Activated CD4-positive, alpha-beta T cell treated with anti-CD3 and anti-CD28 coated beads, Interleukin-2, amount 10 ng/mL, durations not matched to agents 24 days and 14 days (primary cell): ENCODE results near the gene ISY1. TPM values are rescaled to one million over a fixed set of nuclear protein-coding genes. Genes with fewer than 3 reads are reported as not detected.
A peak's percentile ranks its signal among the peaks of the same experiment; 100 is the strongest.
"Not testable (repeated sequence)": the region's sequence is repeated elsewhere in the genome, so short reads cannot be mapped to it uniquely, and the experiment has no call there.

ENCODE experiments used
- DNase-seq: peaks from one replicate; pipeline ENCODE4 v3.0.0; 2022
- H3K27ac Mint-ChIP-seq: one replicate; pipeline ENCODE4 v1.8.0; 2022; ENCODE audit warnings: mild to moderate bottlenecking, mixed read lengths
- H3K27me3 Mint-ChIP-seq: one replicate; pipeline ENCODE4 v1.8.0; 2022; ENCODE audit warnings: mixed read lengths
- H3K36me3 Mint-ChIP-seq: one replicate; pipeline ENCODE4 v1.8.0; 2022; ENCODE audit warnings: low read depth, mild to moderate bottlenecking, mixed read lengths
- H3K4me1 Mint-ChIP-seq: one replicate; pipeline ENCODE4 v1.8.0; 2021; ENCODE audit warnings: mixed read lengths
- H3K4me3 Mint-ChIP-seq: one replicate; pipeline ENCODE4 v1.8.0; 2022; ENCODE audit warnings: mild to moderate bottlenecking, moderate library complexity, mixed read lengths
- H3K9me3 Mint-ChIP-seq: one replicate; pipeline ENCODE4 v1.8.0; 2021; ENCODE audit warnings: mixed read lengths
- intact Hi-C: fragments of 100-400 bp; cut with micrococcal nuclease; formaldehyde crosslinking; loops from one replicate; pipeline ENCODE4 v1.15.1; 2023
- total RNA-seq: library from RNA; stranded (reverse); gene quantifications from 2 replicates; pipeline ENCODE4 v1.2.3, GENCODE V29; 2022

Gene ISY1
- total RNA-seq, 1 donor from 2014 or later: 83.7 TPM

- Mint-ChIP-seq H3K4me1 (peaks cover 47% of the 10 kb centered on the region), H3K27ac (peak overlapping the region; percentile 26)
Measured at GRCh38 chr3:129105862-129106261, 55.0 kb downstream of the ISY1 start.

GRCh38 chr3:129104498-129105079, 56.3 kb downstream of the ISY1 start:
- H3K4me1 Mint-ChIP-seq: peaks cover 47% of the 10 kb centered on the region
- H3K9me3 Mint-ChIP-seq: no peaks in the 10 kb centered on the region
- intact Hi-C loops: no loop called here

More at GRCh38 chr3:129105862-129106261, 55.0 kb downstream of the ISY1 start:
- no peak overlapping the region for H3K4me3 Mint-ChIP-seq
- DNase-seq: no peak
- H3K27me3 Mint-ChIP-seq: no peaks in the 10 kb centered on the region
- H3K36me3 Mint-ChIP-seq: peaks cover 45% of the 10 kb centered on the region
- intact Hi-C loops: no loop called here
- H3K9me3 Mint-ChIP-seq: no peaks in the 10 kb centered on the region

GRCh38 chr3:129104051-129104450, 56.8 kb downstream of the ISY1 start:
- Mint-ChIP-seq H3K4me1 (peaks cover 47% of the 10 kb centered on the region), H3K9me3 (no peaks in the 10 kb centered on the region), H3K4me3 (no peak overlapping the region), H3K27ac (peak overlapping the region; percentile 60), H3K36me3 (peaks cover 39% of the 10 kb centered on the region), H3K27me3 (no peaks in the 10 kb centered on the region)
- intact Hi-C loops: no loop called here
- no peak for DNase-seq

More at GRCh38 chr3:129104498-129105079, 56.3 kb downstream of the ISY1 start:
- H3K36me3 Mint-ChIP-seq: peaks cover 39% of the 10 kb centered on the region
- H3K27ac Mint-ChIP-seq: peak overlapping the region; percentile 60
- no peak for DNase-seq
- H3K4me3 Mint-ChIP-seq: no peak overlapping the region
- H3K27me3 Mint-ChIP-seq: no peaks in the 10 kb centered on the region

DNA sequence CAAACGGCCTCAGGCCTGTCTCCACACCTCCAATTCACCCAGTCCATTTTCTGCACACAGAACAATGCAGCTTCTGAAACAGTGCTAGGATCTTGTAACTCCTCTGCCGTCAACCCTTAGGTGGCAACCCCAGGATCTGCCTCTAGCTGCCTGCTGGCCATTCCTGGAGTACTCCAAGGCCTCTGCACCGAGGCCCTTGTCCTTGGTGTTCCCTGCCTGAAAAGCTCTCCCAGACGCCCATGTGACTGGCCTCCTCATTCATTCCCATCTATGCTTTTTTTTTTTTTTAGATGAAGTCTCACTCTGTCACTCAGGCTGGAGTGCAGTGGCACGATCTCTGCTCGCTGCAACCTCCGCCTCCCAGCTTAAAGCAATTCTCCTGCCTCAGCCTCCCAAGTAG, 57.6 kb downstream of the ISY1 start:
- H3K36me3 Mint-ChIP-seq: peaks cover 36% of the 10 kb centered on the region
- H3K4me1 Mint-ChIP-seq: peaks cover 46% of the 10 kb centered on the region
- H3K9me3 Mint-ChIP-seq: no peaks in the 10 kb centered on the region
- no peak overlapping the region for H3K4me3 Mint-ChIP-seq
- H3K27ac Mint-ChIP-seq: peak overlapping the region; percentile 60
- DNase-seq: no peak
- no peaks in the 10 kb centered on the region for H3K27me3 Mint-ChIP-seq
- intact Hi-C loops: no loop called here

- intact Hi-C loops: no loop called here
- Mint-ChIP-seq H3K27me3 (no peaks in the 10 kb centered on the region), H3K4me1 (peaks cover 45% of the 10 kb centered on the region), H3K9me3 (no peaks in the 10 kb centered on the region), H3K4me3 (no peak overlapping the region), H3K36me3 (peaks cover 41% of the 10 kb centered on the region), H3K27ac (peak overlapping the region; percentile 69)
- no peak for DNase-seq
Measured at GRCh38 chr3:129101370-129102138, 59.3 kb downstream of the ISY1 start.

- H3K9me3 Mint-ChIP-seq: no peaks in the 10 kb centered on the region
- H3K27ac Mint-ChIP-seq: no peak overlapping the region
- no peaks in the 10 kb centered on the region for H3K27me3 Mint-ChIP-seq
- no peak for DNase-seq
- H3K36me3 Mint-ChIP-seq: peaks cover 45% of the 10 kb centered on the region
- no peak overlapping the region for H3K4me3 Mint-ChIP-seq
- intact Hi-C loops: no loop called here
- peaks cover 48% of the 10 kb centered on the region for H3K4me1 Mint-ChIP-seq
Measured at GRCh38 chr3:129100274-129100673, 60.6 kb downstream of the ISY1 start.

DNA sequence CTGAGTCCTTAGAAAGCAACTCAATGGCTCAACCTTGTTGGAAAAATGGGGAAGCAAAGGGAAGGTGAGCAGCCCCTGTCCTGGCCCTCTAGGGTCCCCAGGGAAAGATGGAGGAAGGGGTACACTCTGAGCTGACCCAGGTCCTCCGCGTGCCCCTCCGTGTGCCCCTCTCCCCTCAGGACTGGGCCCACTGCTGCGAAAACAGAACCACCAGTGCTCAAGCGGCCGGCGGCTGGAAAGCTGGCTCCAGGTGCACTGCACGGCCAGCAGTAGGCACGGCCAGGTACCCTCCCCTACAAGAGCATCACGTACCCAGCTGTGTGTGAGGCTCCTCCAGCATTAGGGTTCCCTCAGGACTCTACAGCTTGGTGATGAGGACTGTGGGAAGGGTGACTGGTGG, 65.6 kb downstream of the ISY1 start:
- Mint-ChIP-seq H3K27me3 (no peaks in the 10 kb centered on the region), H3K9me3 (no peaks in the 10 kb centered on the region), H3K4me1 (peaks cover 21% of the 10 kb centered on the region), H3K36me3 (peaks cover 36% of the 10 kb centered on the region), H3K4me3 (no peak overlapping the region), H3K27ac (no peak overlapping the region)
- intact Hi-C loops: no loop called here
- no peak for DNase-seq

- H3K4me1 Mint-ChIP-seq, H3K27ac Mint-ChIP-seq, DNase-seq, H3K9me3 Mint-ChIP-seq, intact Hi-C loops, H3K27me3 Mint-ChIP-seq, H3K4me3 Mint-ChIP-seq: not testable (repeated sequence)
- H3K36me3 Mint-ChIP-seq: peaks cover 12% of the 10 kb centered on the region
Measured at GRCh38 chr3:129088312-129088711, 72.6 kb downstream of the ISY1 start.

GRCh38 chr3:129087904-129088303, 73.0 kb downstream of the ISY1 start:
- DNase-seq: peak; percentile 71
- intact Hi-C loops, H3K27ac Mint-ChIP-seq, H3K4me1 Mint-ChIP-seq, H3K4me3 Mint-ChIP-seq, H3K9me3 Mint-ChIP-seq, H3K27me3 Mint-ChIP-seq: not testable (repeated sequence)
- peaks cover 12% of the 10 kb centered on the region for H3K36me3 Mint-ChIP-seq

DNA sequence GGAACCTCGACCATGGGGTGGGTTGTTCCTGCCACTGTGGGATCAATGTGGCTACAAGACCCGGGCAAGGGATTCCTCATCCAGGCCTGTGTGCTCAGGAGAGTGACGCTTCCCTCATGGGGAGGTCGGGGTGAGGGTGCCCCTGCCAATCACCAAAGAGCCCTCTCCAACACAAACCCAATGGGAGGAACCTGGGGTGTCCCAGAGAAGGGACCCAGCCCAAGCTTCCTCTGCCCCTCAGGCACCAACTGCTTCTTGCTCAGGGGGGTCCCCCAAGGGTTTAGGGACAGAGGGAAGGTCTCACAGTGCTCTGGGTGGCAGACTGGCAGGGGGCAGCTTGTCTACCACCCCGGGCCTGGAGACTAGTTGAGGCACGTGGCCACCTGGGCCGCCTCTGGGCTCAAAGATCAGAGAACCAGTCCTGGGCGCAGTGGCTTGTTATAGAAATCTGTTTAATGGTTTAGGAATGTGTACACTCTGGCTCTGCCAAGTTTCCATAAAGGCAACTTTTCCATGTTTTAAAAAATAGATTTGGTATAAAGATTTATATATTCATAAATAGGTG, 73.6 kb downstream of the ISY1 start:
- intact Hi-C loops: no loop called here
- Mint-ChIP-seq H3K4me1 (peaks cover 2% of the 10 kb centered on the region), H3K9me3 (no peaks in the 10 kb centered on the region), H3K4me3 (no peak overlapping the region), H3K36me3 (peaks cover 11% of the 10 kb centered on the region), H3K27ac (no peak overlapping the region), H3K27me3 (no peaks in the 10 kb centered on the region)
- no peak for DNase-seq

DNA sequence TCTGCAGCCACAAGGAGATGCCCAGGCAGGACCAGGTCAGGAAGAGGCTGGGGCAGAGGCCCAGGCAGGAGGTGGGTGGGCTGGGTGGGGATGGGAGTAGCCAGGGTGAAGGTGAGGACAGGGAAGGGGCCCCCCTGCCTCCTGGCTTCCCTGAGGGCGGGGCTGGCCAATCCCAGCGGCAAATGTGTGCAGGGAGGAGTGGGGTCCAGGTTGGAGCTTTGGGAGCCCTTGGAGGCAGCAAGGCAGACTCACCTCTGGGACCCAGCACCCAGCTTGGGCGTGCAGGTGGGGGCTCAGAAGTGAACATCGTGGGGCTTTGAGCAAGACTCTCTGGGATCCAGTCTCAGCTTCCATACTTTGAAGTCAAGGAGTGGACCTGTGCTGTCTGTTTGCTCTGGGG, 75.0 kb downstream of the ISY1 start:
- Mint-ChIP-seq H3K36me3 (peaks cover 4% of the 10 kb centered on the region), H3K27me3 (no peaks in the 10 kb centered on the region), H3K9me3 (no peaks in the 10 kb centered on the region), H3K4me1 (peaks cover 4% of the 10 kb centered on the region), H3K27ac (no peak overlapping the region), H3K4me3 (no peak overlapping the region)
- no peak for DNase-seq
- intact Hi-C loops: no loop called here

DNA sequence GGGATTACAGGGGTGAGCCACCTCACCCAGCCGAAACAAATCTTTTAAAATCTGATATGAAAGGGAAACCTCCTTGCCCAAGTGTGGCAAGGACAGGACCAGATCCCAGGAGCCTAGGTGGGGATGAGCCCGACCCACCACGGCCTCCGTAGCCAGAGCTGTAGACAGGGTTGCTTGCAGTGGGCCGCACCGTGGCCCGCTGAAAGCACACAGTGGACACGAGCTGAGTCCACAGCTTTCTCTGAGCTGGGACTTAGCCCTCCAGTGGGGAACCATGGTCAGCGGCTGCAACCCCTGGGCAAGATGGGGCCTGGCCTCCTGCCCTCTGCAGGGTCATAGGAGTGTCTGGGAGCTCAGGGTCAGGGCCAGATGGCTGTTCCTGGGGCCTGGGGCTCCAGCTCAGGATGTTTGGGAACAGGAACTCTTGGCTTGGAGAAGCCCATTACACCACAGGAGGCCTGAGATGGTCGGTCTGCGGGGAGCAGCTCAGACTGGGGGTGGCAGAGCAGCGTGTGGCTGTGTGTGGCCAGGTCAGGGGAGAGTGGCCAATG, 75.6 kb downstream of the ISY1 start:
- intact Hi-C loops: no loop called here
- Mint-ChIP-seq H3K36me3 (peaks cover 4% of the 10 kb centered on the region), H3K27me3 (no peaks in the 10 kb centered on the region), H3K4me1 (peaks cover 4% of the 10 kb centered on the region), H3K9me3 (no peaks in the 10 kb centered on the region), H3K27ac (no peak overlapping the region), H3K4me3 (no peak overlapping the region)
- DNase-seq: no peak

- no peak for DNase-seq
- Mint-ChIP-seq H3K27me3 (no peaks in the 10 kb centered on the region), H3K27ac (no peak overlapping the region), H3K9me3 (no peaks in the 10 kb centered on the region), H3K4me3 (no peak overlapping the region), H3K36me3 (peaks cover 4% of the 10 kb centered on the region), H3K4me1 (peaks cover 4% of the 10 kb centered on the region)
- intact Hi-C loops: no loop called here
Measured at GRCh38 chr3:129084501-129084900, 76.4 kb downstream of the ISY1 start.

- no peak for DNase-seq
- intact Hi-C loops: no loop called here
- Mint-ChIP-seq H3K27me3 (no peaks in the 10 kb centered on the region), H3K4me3 (no peak overlapping the region), H3K27ac (peak overlapping the region; percentile 26), H3K4me1 (peaks cover 4% of the 10 kb centered on the region), H3K9me3 (no peaks in the 10 kb centered on the region), H3K36me3 (peaks cover 4% of the 10 kb centered on the region)
Measured at GRCh38 chr3:129082026-129082425, 78.8 kb downstream of the ISY1 start.
